Hepatocyte (in vitro differentiated cells): ENCODE measurements around the gene IKZF3. TPM values are rescaled to one million over a fixed set of nuclear protein-coding genes. Genes with fewer than 3 reads are reported as not detected.

Experiments
- DNase-seq: peaks from one replicate; pipeline ENCODE4 v3.0.0-alpha.2; 2016; ENCODE audit warnings: low spot score
- H2AFZ ChIP-seq: fragments of 200-600 bp; sonication (generic); 2 replicates; pipeline ENCODE4 v1.6.0; 2016; ENCODE audit warnings: antibody characterized with exemption, mild to moderate bottlenecking
- H3K27ac ChIP-seq: fragments of 200-600 bp; sonication (generic); 2 replicates; pipeline ENCODE4 v1.5.1; 2016; ENCODE audit warnings: mild to moderate bottlenecking
- H3K27me3 ChIP-seq: fragments of 200-600 bp; sonication (generic); 2 replicates; pipeline ENCODE4 v1.6.1; 2016
- H3K36me3 ChIP-seq: fragments of 200-600 bp; sonication (generic); replicated peaks from 2 replicates; pipeline ENCODE4 v1.5.1; 2016; ENCODE audit warnings: low read depth; ENCODE audit not compliant: insufficient read depth
- H3K4me1 ChIP-seq: fragments of 200-600 bp; sonication (generic); 2 replicates; pipeline ENCODE4 v1.5.1; 2016; ENCODE audit warnings: mild to moderate bottlenecking, moderate library complexity; ENCODE audit not compliant: insufficient read depth
- H3K4me2 ChIP-seq: fragments of 200-600 bp; sonication (generic); 2 replicates; pipeline ENCODE4 v1.6.0; 2016
- H3K4me3 ChIP-seq: fragments of 200-600 bp; sonication (generic); 2 replicates; pipeline ENCODE4 v1.5.1; 2016; ENCODE audit warnings: mild to moderate bottlenecking
- H3K79me2 ChIP-seq: fragments of 200-600 bp; sonication (generic); 2 replicates; pipeline ENCODE4 v1.6.0; 2017; ENCODE audit warnings: mild to moderate bottlenecking
- H3K9me2 ChIP-seq: fragments of 200-600 bp; sonication (generic); replicated peaks from 2 replicates; pipeline ENCODE4 v1.6.0; 2017; ENCODE audit warnings: mild to moderate bottlenecking; ENCODE audit not compliant: insufficient read depth
- H3K9me3 ChIP-seq: fragments of 200-600 bp; sonication (generic); 2 replicates; pipeline ENCODE4 v1.5.1; 2016; ENCODE audit warnings: low read depth, mild to moderate bottlenecking
- H4K20me1 ChIP-seq: fragments of 200-600 bp; sonication (generic); 2 replicates; pipeline ENCODE4 v1.6.0; 2016; ENCODE audit warnings: mild to moderate bottlenecking; ENCODE audit not compliant: insufficient read depth, poor library complexity, severe bottlenecking
- CTCF ChIP-seq: fragments of 200-600 bp; sonication (generic); IDR thresholded peaks from 2 replicates; pipeline ENCODE4 v1.5.1; 2016; ENCODE audit warnings: antibody characterized with exemption, mild to moderate bottlenecking; ENCODE audit not compliant: poor library complexity
- EZH2 ChIP-seq: fragments of 200-600 bp; sonication (generic); IDR thresholded peaks from 2 replicates; pipeline ENCODE4 v1.6.1; 2016; ENCODE audit warnings: antibody characterized with exemption, mild to moderate bottlenecking, borderline replicate concordance
- EZH2phosphoT487 ChIP-seq: fragments of 200-600 bp; sonication (generic); IDR thresholded peaks from one replicate; pipeline ENCODE4 v1.6.1; 2018; ENCODE audit warnings: antibody characterized with exemption, mild to moderate bottlenecking, low read depth, moderate library complexity; ENCODE audit not compliant: unreplicated experiment, severe bottlenecking
- WGBS: methylation state at CpG from one replicate; pipeline ENCODE4 v1.1.6; 2016; ENCODE audit warnings: low lambda C conversion rate; ENCODE audit errors: missing lambda C conversion rate; 5-methylcytosine and 5-hydroxymethylcytosine counted together
- polyA plus RNA-seq: library from polyadenylated mRNA; unstranded; fragments of >200 nt; fragmentation: Nextera tagmentation; extraction: Ambion mirVana; gene quantifications from 2 replicates; pipeline ENCODE4 v1.2.1, GENCODE V29; 2016
- total RNA-seq: library from RNA; depleted of rRNA; stranded (reverse); fragments of >200 nt; gene quantifications from 2 replicates; pipeline ENCODE4 v1.2.3, GENCODE V29; 2014

The IKZF3 gene
- total and polyA plus RNA-seq, 2 experiments from 2014 or later: under 0.01 TPM; not detected in 1

GRCh38 chr17:39777534-39778365, 86.4 kb downstream of the IKZF3 start:
- H3K27me3 ChIP-seq: no peaks in the 10 kb centered on the region
- H3K27ac ChIP-seq: no peak overlapping the region
- TF ChIP-seq EZH2: no peak
- no peak for TF ChIP-seq CTCF
- TF ChIP-seq EZH2phosphoT487: no peak
- no peaks in the 10 kb centered on the region for H3K9me3 ChIP-seq
- peaks cover 4% of the 10 kb centered on the region for H3K4me1 ChIP-seq
- DNase-seq: no peak
- no peak overlapping the region for H3K4me2 ChIP-seq
- H2AFZ ChIP-seq: no peak overlapping the region
- H3K9me2 ChIP-seq: no peaks in the 10 kb centered on the region
- H3K36me3 ChIP-seq: no peaks in the 10 kb centered on the region
- no peaks in the 10 kb centered on the region for H4K20me1 ChIP-seq
- no peaks in the 10 kb centered on the region for H3K79me2 ChIP-seq
- H3K4me3 ChIP-seq: no peak overlapping the region
- WGBS: 78% methylated on average over 11 of the region's 11 CpGs

- H3K4me3 ChIP-seq: no peak overlapping the region
- H3K27me3 ChIP-seq: no peaks in the 10 kb centered on the region
- no peaks in the 10 kb centered on the region for H3K36me3 ChIP-seq
- no peak overlapping the region for H2AFZ ChIP-seq
- no peaks in the 10 kb centered on the region for H4K20me1 ChIP-seq
- H3K27ac ChIP-seq: no peak overlapping the region
- no peaks in the 10 kb centered on the region for H3K9me2 ChIP-seq
- H3K79me2 ChIP-seq: no peaks in the 10 kb centered on the region
- H3K4me2 ChIP-seq: no peak overlapping the region
- no peaks in the 10 kb centered on the region for H3K9me3 ChIP-seq
- no peaks in the 10 kb centered on the region for H3K4me1 ChIP-seq
- DNase-seq: no peak
- no peak for TF ChIP-seq CTCF
- TF ChIP-seq EZH2phosphoT487: no peak
- TF ChIP-seq EZH2: no peak
Measured at GRCh38 chr17:39776252-39776651, 87.9 kb downstream of the IKZF3 start.

- 92% methylated on average over 2 of the region's 2 CpGs for WGBS
- no peaks in the 10 kb centered on the region for H3K27me3 ChIP-seq
- no peaks in the 10 kb centered on the region for H3K9me2 ChIP-seq
- no peak overlapping the region for H3K4me3 ChIP-seq
- H3K27ac ChIP-seq: no peak overlapping the region
- H3K4me1 ChIP-seq: no peaks in the 10 kb centered on the region
- H3K4me2 ChIP-seq: no peak overlapping the region
- H4K20me1 ChIP-seq: no peaks in the 10 kb centered on the region
- TF ChIP-seq EZH2 (no peak), CTCF (no peak), EZH2phosphoT487 (no peak)
- no peak for DNase-seq
- H2AFZ ChIP-seq: no peak overlapping the region
- no peaks in the 10 kb centered on the region for H3K79me2 ChIP-seq
- no peaks in the 10 kb centered on the region for H3K36me3 ChIP-seq
- no peaks in the 10 kb centered on the region for H3K9me3 ChIP-seq
Measured at GRCh38 chr17:39775031-39775430, 89.1 kb downstream of the IKZF3 start.
